ENCODE data around the gene CRYBA2.
A peak's percentile ranks its signal among the peaks of the same experiment; 100 is the strongest.

CRYBA2 gene, protein sequence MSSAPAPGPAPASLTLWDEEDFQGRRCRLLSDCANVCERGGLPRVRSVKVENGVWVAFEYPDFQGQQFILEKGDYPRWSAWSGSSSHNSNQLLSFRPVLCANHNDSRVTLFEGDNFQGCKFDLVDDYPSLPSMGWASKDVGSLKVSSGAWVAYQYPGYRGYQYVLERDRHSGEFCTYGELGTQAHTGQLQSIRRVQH

DNA sequence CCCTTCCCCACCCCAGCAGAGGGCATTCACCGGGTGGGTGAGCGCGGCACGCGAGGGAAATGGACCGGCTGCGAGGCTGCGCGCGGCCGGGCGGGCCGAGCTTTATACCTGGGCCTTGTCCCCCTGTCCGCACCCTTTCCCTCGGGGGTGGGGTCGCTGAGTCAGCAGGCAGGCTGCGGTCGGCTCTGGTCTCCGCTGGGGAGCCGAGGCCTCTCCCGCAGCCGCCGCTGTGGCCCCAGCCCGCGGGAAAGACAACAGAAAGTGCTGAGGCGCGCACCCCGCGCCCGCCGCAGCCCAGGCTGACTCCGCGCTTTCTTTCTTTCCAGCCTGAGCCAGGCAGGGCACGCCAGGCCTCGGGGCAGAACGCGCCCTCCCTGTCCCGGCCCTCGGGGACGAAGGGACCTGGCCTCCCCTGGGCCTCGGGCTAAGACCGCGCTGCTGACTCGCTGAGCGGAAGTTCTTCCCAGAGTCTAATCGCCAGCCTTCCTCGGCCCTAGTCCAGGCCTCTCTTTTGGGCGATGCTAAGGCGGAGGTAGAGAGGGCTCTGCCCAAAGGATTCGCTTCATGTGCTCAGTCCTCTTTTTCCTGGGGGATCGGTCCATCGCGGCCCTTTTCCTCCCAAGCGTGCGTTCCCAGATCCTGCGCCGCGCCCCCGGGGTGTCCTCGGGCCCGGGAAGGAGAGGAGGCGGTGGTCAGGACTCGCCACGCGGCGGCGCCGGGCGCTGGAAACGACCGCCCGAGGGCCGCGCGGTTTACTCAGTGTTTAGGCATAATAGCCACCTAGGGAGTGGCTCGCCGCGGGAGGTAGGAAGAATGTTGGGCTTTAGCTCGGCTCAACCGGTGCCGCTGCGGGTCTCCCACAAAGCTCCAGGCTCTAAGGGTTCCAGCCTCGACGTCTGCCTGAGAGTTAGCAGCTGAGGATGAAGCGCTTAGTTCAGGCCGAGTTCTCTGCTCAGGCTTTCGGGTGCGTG lies at the start of gene CRYBA2:
Gene CRYBA2 (minus strand): TSS at position 78 of the 971 bp plus-strand sequence. CDS start 246 bp downstream, outside the sequence.
- peak within 1 kb of the TSS; percentile 7 for H3K4me3 Mint-ChIP-seq
- H3K36me3 Mint-ChIP-seq (ENCODE audit: low read depth), result no peaks in the 10 kb centered on the region
- H3K27me3 Mint-ChIP-seq, result peaks cover 77% of the 10 kb centered on the region

GRCh38 chr2:219042750-219043149 lies 49.5 kb upstream of the CRYBA2 start:
- Mint-ChIP-seq H3K4me3 (no peak overlapping the region), H3K36me3 (ENCODE audit: low read depth) (no peaks in the 10 kb centered on the region), H3K9me3 (no peaks in the 10 kb centered on the region), H3K27me3 (peaks cover 69% of the 10 kb centered on the region), H3K4me1 (ENCODE audit: low read depth) (peaks cover 9% of the 10 kb centered on the region), H3K27ac (no peak overlapping the region)

More for the DNA sequence above, at the start of gene CRYBA2:
- Mint-ChIP-seq H3K4me1 (ENCODE audit: low read depth) (peaks cover 3% of the 10 kb centered on the region), H3K9me3 (no peaks in the 10 kb centered on the region), H3K27ac (no peak within 1 kb of the TSS)

- no peak overlapping the region for H3K4me3 Mint-ChIP-seq
- peaks cover 9% of the 10 kb centered on the region for H3K4me1 Mint-ChIP-seq (ENCODE audit: low read depth)
- H3K27me3 Mint-ChIP-seq, result peaks cover 68% of the 10 kb centered on the region
- no peaks in the 10 kb centered on the region for H3K36me3 Mint-ChIP-seq (ENCODE audit: low read depth)
- H3K9me3 Mint-ChIP-seq, result no peaks in the 10 kb centered on the region
- H3K27ac Mint-ChIP-seq, result no peak overlapping the region
These were observed 48.9 kb upstream of the CRYBA2 start for GRCh38 chr2:219042157-219042556.

GRCh38 chr2:219041252-219041651 lies 48.0 kb upstream of the CRYBA2 start, which contains the start of gene CFAP65:
TSS of gene CFAP65 (minus strand) at chr2:219041516. CDS start at chr2:219039048, 2,468 bp downstream.
- H3K4me3 Mint-ChIP-seq, result peak within 1 kb of the TSS; percentile 58
- no peaks in the 10 kb centered on the region for H3K9me3 Mint-ChIP-seq
- peaks cover 9% of the 10 kb centered on the region for H3K4me1 Mint-ChIP-seq (ENCODE audit: low read depth)
- H3K27me3 Mint-ChIP-seq, result peaks cover 62% of the 10 kb centered on the region
- H3K27ac Mint-ChIP-seq, result no peak within 1 kb of the TSS
- H3K36me3 Mint-ChIP-seq (ENCODE audit: low read depth), result no peaks in the 10 kb centered on the region

- Mint-ChIP-seq H3K4me3 (no peak overlapping the region), H3K4me1 (ENCODE audit: low read depth) (peaks cover 9% of the 10 kb centered on the region), H3K27me3 (peaks cover 69% of the 10 kb centered on the region), H3K27ac (no peak overlapping the region), H3K36me3 (ENCODE audit: low read depth) (no peaks in the 10 kb centered on the region), H3K9me3 (no peaks in the 10 kb centered on the region)
These were observed 45.4 kb upstream of the CRYBA2 start for GRCh38 chr2:219038600-219038999.

- Mint-ChIP-seq H3K36me3 (ENCODE audit: low read depth) (no peaks in the 10 kb centered on the region), H3K27me3 (peaks cover 70% of the 10 kb centered on the region), H3K27ac (no peak overlapping the region)
These were observed 44.7 kb upstream of the CRYBA2 start for GRCh38 chr2:219037783-219038499.

DNA sequence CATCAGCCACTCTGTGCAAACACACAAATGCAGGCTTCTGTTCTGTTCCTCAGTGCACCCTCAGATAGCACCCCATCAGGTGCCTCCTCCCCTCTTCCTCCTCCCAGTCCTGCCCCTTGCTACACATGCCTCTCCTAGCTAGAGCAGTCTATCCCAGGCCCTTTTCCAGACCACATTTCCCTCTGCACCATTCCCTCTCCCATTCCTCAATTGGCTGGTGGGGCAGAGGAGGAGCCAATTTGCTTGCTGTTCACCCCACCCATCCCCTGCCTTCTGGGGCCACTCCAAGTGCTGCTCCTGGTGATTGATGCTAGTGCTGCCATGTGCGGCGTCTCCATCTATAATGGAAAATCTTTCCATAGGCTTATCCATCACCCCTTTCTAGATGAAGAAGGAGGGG lies 42.7 kb upstream of the CRYBA2 start:
- H3K27ac Mint-ChIP-seq, result no peak overlapping the region

More at GRCh38 chr2:219037783-219038499, 44.7 kb upstream of the CRYBA2 start:
- Mint-ChIP-seq H3K9me3 (no peaks in the 10 kb centered on the region), H3K4me1 (ENCODE audit: low read depth) (peaks cover 9% of the 10 kb centered on the region), H3K4me3 (no peak overlapping the region)

GRCh38 chr2:219034823-219035222 lies 41.6 kb upstream of the CRYBA2 start:
- H3K27me3 Mint-ChIP-seq, result peaks cover 59% of the 10 kb centered on the region
- no peaks in the 10 kb centered on the region for H3K9me3 Mint-ChIP-seq
- H3K4me1 Mint-ChIP-seq (ENCODE audit: low read depth), result no peaks in the 10 kb centered on the region
- H3K4me3 Mint-ChIP-seq, result no peak overlapping the region
- H3K36me3 Mint-ChIP-seq (ENCODE audit: low read depth), result no peaks in the 10 kb centered on the region
- no peak overlapping the region for H3K27ac Mint-ChIP-seq

More for the DNA sequence above, 42.7 kb upstream of the CRYBA2 start:
- Mint-ChIP-seq H3K27me3 (peaks cover 66% of the 10 kb centered on the region), H3K4me1 (ENCODE audit: low read depth) (peaks cover under 1% of the 10 kb centered on the region), H3K4me3 (no peak overlapping the region), H3K9me3 (no peaks in the 10 kb centered on the region), H3K36me3 (ENCODE audit: low read depth) (no peaks in the 10 kb centered on the region)

- Mint-ChIP-seq H3K27me3 (peaks cover 45% of the 10 kb centered on the region), H3K4me1 (ENCODE audit: low read depth) (no peaks in the 10 kb centered on the region), H3K36me3 (ENCODE audit: low read depth) (no peaks in the 10 kb centered on the region), H3K27ac (no peak overlapping the region), H3K4me3 (no peak overlapping the region), H3K9me3 (no peaks in the 10 kb centered on the region)
These were observed 39.0 kb upstream of the CRYBA2 start for GRCh38 chr2:219032051-219032745.

GRCh38 chr2:219031005-219031738 lies 38.0 kb upstream of the CRYBA2 start:
- peaks cover 44% of the 10 kb centered on the region for H3K27me3 Mint-ChIP-seq

DNA sequence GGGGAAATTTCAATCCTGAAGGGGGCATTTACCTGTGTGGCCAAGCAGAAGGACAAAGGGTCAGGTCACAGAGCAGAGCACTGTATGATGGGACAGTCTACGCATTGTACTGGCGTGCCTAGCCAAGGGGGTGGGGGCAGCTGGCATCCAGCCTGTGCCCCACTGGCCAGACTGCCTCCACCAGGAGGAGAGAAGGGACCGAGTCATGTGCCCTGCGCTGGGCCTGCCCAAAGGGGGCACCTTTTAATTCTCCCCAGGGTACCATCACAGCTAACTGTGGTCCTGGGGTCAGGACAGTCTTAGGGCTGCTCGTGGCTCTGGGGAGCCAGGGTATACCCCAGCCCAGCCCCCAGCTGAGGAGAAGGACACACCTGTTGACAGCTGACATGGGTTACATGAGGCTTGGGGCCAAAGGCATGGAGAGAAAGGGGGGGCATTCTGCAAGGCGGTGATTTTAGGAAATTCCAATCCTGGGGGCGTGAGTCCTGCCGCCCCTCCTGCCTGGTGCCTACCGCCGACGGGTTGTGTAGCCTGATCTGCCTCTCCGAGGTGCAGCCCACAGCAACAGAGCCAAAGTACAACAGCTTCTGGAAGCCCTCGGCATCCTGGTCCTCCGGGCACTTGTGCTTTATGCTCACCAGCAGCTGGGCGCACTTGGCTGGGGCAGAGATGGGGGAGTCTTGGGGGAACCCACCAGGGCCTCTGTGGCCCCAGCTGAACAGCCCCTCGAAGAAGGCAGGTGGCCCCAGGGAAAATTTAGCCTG lies 37.1 kb upstream of the CRYBA2 start:
- peaks cover 38% of the 10 kb centered on the region for H3K27me3 Mint-ChIP-seq
- no peak overlapping the region for H3K4me3 Mint-ChIP-seq
- no peaks in the 10 kb centered on the region for H3K36me3 Mint-ChIP-seq (ENCODE audit: low read depth)
- no peaks in the 10 kb centered on the region for H3K9me3 Mint-ChIP-seq
- H3K4me1 Mint-ChIP-seq (ENCODE audit: low read depth), result no peaks in the 10 kb centered on the region
- no peak overlapping the region for H3K27ac Mint-ChIP-seq

More at GRCh38 chr2:219031005-219031738, 38.0 kb upstream of the CRYBA2 start:
- Mint-ChIP-seq H3K36me3 (ENCODE audit: low read depth) (no peaks in the 10 kb centered on the region), H3K4me1 (ENCODE audit: low read depth) (no peaks in the 10 kb centered on the region), H3K27ac (no peak overlapping the region), H3K9me3 (no peaks in the 10 kb centered on the region), H3K4me3 (no peak overlapping the region)

DNA sequence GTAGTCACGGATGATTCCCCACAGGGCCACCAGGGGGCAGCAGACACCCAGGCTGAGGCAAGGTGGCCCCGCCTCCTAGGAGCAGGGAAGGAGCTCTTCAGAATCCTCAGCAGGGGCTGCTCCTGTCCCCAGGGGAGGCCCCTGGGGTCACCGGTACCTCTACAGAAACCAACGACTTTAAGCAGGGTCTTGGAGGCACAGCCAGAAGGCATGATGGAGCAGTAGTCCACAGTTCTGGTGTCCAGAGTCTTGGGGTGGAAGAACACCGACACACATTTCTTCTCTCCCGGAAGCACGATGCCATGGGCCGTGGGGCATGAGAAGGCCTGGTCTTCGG lies 36.6 kb upstream of the CRYBA2 start:
- Mint-ChIP-seq H3K36me3 (ENCODE audit: low read depth) (no peaks in the 10 kb centered on the region), H3K4me1 (ENCODE audit: low read depth) (no peaks in the 10 kb centered on the region), H3K4me3 (no peak overlapping the region), H3K27me3 (peaks cover 32% of the 10 kb centered on the region), H3K9me3 (no peaks in the 10 kb centered on the region), H3K27ac (no peak overlapping the region)

All from stimulated activated naive CD8-positive, alpha-beta T cell treated with anti-CD3 and anti-CD28 coated beads, Interleukin-15, Interleukin-2, amounts not matched to agents 100 ng/mL and 50 ng/mL, for 24 hours (primary cell).